Heart left ventricle (tissue), 16 donors: ENCODE data around the gene CCDC7. TPM values are rescaled to one million over a fixed set of nuclear protein-coding genes. Genes with fewer than 3 reads are reported as not detected.
"Not testable (repeated sequence)": the region's sequence is repeated elsewhere in the genome, so short reads cannot be mapped to it uniquely, and the experiment has no call there.

Experiments used
- ATAC-seq, 4 donors: fragments of 200-7000 bp; cut with Tn5 transposase; one replicate each; pipeline ENCODE4 v1.9.1; 2020 to 2022; ENCODE audit warnings: moderate library complexity in 4 of 4, mild to moderate bottlenecking in 3 of 4, moderate number of reproducible peaks in 1 of 4
- DNase-seq, 5 donors: peaks; one replicate each; pipeline ENCODE4 v3.0.0-alpha.2; 2020
- H3K27ac ChIP-seq, 12 donors: fragments of 200-600 bp; sonication (generic) in 4 of 12; one replicate each; pipeline versions ENCODE4 v1.5.0 to v1.8.0; 2016 to 2022; ENCODE audit warnings: mild to moderate bottlenecking in 2 of 12
- H3K27me3 ChIP-seq, 9 donors: fragments of 200-600 bp; sonication (generic) in 2 of 9; one replicate each; pipeline versions ENCODE4 v1.5.1 to v1.8.0; 2016 to 2022; ENCODE audit warnings: mild to moderate bottlenecking in 3 of 9
- H3K36me3 ChIP-seq, 9 donors: fragments of 200-600 bp; sonication (generic) in 2 of 9; one replicate each; pipeline versions ENCODE4 v1.5.0 to v1.8.0; 2018 to 2022; ENCODE audit warnings: mild to moderate bottlenecking in 2 of 9
- H3K4me1 ChIP-seq, 12 donors: fragments of 200-600 bp; sonication (generic) in 4 of 12; one replicate each; pipeline versions ENCODE4 v1.5.0 to v1.8.0; 2016 to 2022; ENCODE audit warnings: mild to moderate bottlenecking in 3 of 12
- H3K4me3 ChIP-seq, 12 donors: fragments of 200-600 bp; sonication (generic) in 4 of 12; one replicate each; pipeline versions ENCODE4 v1.5.0 to v1.8.0; 2017 to 2022; ENCODE audit warnings: mild to moderate bottlenecking in 9 of 12, moderate library complexity in 4 of 12
- H3K9me3 ChIP-seq, 12 donors: fragments of 200-600 bp; sonication (generic) in 4 of 12; one replicate each; pipeline versions ENCODE4 v1.5.0 to v1.8.0; 2016 to 2022; ENCODE audit warnings: mild to moderate bottlenecking in 1 of 12
- CTCF ChIP-seq, 12 donors: fragments of 200-600 bp; sonication (generic) in 4 of 12; IDR thresholded peaks; one replicate each; pipeline versions ENCODE4 v1.5.0 to v1.8.0; 2018 to 2022; ENCODE audit warnings: antibody characterized with exemption in 12 of 12, mild to moderate bottlenecking in 5 of 12
- POLR2A ChIP-seq, 2 donors: fragments of 450-650 bp; IDR thresholded peaks; one replicate each; pipeline ENCODE4 v1.6.1; 2017; ENCODE audit warnings: antibody characterized with exemption in 2 of 2, mild to moderate bottlenecking in 2 of 2, moderate library complexity in 2 of 2
- WGBS, 4 donors: extraction: QIAGEN DNeasy Blood & Tissue Kit in 2 of 4; methylation state at CpG; one replicate each; pipeline versions ENCODE4 v1.1.5 to v1.1.7; 2013 to 2018; 5-methylcytosine and 5-hydroxymethylcytosine counted together
- intact Hi-C, 10 donors: fragments of 100-400 bp; cut with DNase I; formaldehyde crosslinking; loops; one replicate each; pipeline versions ENCODE4 v1.11.1 to v1.14.2; 2022
- polyA plus RNA-seq, 2 donors: library from polyadenylated mRNA; stranded (reverse); fragments of 200-250 nt; gene quantifications; one replicate each; pipeline ENCODE4 v1.2.3, GENCODE V29; 2013
- total RNA-seq, 9 donors: library from RNA; depleted of rRNA in 2 of 9; stranded (reverse); fragments of >200 nt in 2 of 9; fragmentation: NEBNext Ultra II Directional in 3 of 9; extraction: Animal tissue kit (Norgen Biotek cat#: 25700) in 3 of 9; gene quantifications; one replicate each; pipeline versions ENCODE4 v1.1.0 to v1.2.4, GENCODE V29; 2016 to 2023
- donor health status: ischemic (EF 13 %, LVEDD 7.1; RV severe dilation, severe dysfunction).
- donor health status: healthy with polysubstance abuse.
- donor health status: DM: no; HTN: yes; CAD: no.
- donor health status: DM: no; HTN: no; CAD: no.
- donor health status: ischemic (EF 25% LVEDD 6.9; RV normal size, moderate dysfunction).
- donor health status: ischemic (EF 25% LVEDD 5.7; RV mildly dilated, moderate dysfunction).
- donor health status: healthy.
- donor health status: DM: yes; HTN: yes; CAD: no.
- donor health status: ischemic (EF 35%, LVEDD 5.7; RV mildly dilated, moderate dysfunction).
- donor health status: nonischemic (EF 11% LVEDD 7.7; RV severe dilation, severe dysfunction).
- donor health status: DM: yes; HTN: yes; CAD: no.
- donor health status: PGD.
- donor health status: ischemic (EF 29% LVEDD 5.4; RV normal size, mild dysfunction).
- donor health status: nonischemic (EF 23%, LVEDD 6.1; RV moderate dilation, normal function).

Gene CCDC7
- total and polyA plus RNA-seq, 11 donors = 1.5 to 41.3 (median 22.4) TPM

DNA sequence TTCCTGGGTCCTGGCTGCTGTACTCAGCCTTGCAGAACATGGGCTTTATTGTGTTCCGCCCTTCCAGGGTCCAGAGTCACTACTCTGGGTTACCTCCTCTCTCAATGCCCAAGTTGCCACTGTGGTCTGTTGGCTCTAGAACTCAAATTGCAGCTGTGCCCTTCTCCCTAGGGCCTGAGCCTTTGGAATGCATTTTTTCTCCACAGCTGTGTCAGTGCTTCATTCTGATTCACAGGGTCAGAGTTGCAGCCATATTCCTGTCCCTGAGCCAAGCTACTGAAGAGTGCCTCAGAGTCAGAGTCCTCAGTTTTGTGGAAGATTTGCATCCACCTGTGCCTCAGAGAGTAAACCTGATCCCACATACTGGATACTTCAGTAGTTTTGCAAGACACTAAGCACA, 344.5 kb downstream of the CCDC7 start:
- no peak overlapping the region for H3K27ac ChIP-seq
- WGBS, 4 donors = 90 to 100% (median 98%) methylated on average over 1 of the region's 1 CpG
- TF ChIP-seq POLR2A (IDR thresholded peaks at IDR 0.05) (no peak), CTCF (IDR thresholded peaks at IDR 0.05) (no peak)
- H3K27me3 ChIP-seq = no peaks in the 10 kb centered on the region
- intact Hi-C loops = no loop called here
- H3K36me3 ChIP-seq = no peaks in the 10 kb centered on the region
- H3K9me3 ChIP-seq = peaks cover 0 to 27% (median 4%) of the 10 kb centered on the region in 12 donors
- no peak overlapping the region for H3K4me3 ChIP-seq
- H3K4me1 ChIP-seq = no peaks in the 10 kb centered on the region
- no peak for DNase-seq
- ATAC-seq = no peak

DNA sequence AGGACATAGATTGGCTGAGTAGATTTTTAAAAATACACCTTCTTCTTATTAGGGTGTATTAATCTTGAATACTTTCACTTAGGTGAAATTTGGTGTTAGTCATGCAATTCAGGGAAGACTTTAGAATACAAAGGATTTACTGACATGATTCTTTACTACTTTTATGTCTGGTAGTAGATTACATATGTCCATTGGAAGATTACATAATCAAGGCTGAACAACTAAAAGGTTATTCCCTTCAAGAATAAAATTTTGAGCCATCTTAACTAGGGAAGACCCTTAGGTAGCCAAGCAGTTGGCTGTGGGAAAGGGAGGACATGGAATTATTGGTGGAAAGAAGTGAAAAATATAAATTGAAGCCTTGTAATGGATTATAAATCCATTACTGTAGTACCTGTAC, 347.1 kb downstream of the CCDC7 start:
- Histone ChIP-seq H3K9me3 (peaks cover 0 to 12% (median 0%) of the 10 kb centered on the region in 12 donors), H3K27me3 (no peaks in the 10 kb centered on the region), H3K4me3 (no peak overlapping the region), H3K4me1 (no peaks in the 10 kb centered on the region), H3K36me3 (no peaks in the 10 kb centered on the region), H3K27ac (no peak overlapping the region)
- TF ChIP-seq POLR2A (IDR thresholded peaks at IDR 0.05) (no peak), CTCF (IDR thresholded peaks at IDR 0.05) (no peak)
- ATAC-seq = no peak
- intact Hi-C loops = no loop called here
- DNase-seq = no peak

- 56 to 62% (median 59%) methylated on average over 2 of the region's 2 CpGs for WGBS, 4 donors
- intact Hi-C loops = loop anchor here (1.0 to 5.0 kb wide), 4 partner anchors 213 to 362 kb away; no protein-coding TSS in a partner anchor
- H3K4me3 ChIP-seq = no peak overlapping the region
- ATAC-seq (no peak), DNase-seq (no peak)
- no peaks in the 10 kb centered on the region for H3K4me1 ChIP-seq
- no peaks in the 10 kb centered on the region for H3K36me3 ChIP-seq
- H3K9me3 ChIP-seq = no peaks in the 10 kb centered on the region
- H3K27ac ChIP-seq = no peak overlapping the region
- H3K27me3 ChIP-seq = no peaks in the 10 kb centered on the region
- TF ChIP-seq POLR2A (IDR thresholded peaks at IDR 0.05) (no peak), CTCF (IDR thresholded peaks at IDR 0.05) (peak; percentile 55 to 89 (median 73))
Measured at GRCh38 chr10:32795598-32796183, 349.8 kb downstream of the CCDC7 start.

DNA sequence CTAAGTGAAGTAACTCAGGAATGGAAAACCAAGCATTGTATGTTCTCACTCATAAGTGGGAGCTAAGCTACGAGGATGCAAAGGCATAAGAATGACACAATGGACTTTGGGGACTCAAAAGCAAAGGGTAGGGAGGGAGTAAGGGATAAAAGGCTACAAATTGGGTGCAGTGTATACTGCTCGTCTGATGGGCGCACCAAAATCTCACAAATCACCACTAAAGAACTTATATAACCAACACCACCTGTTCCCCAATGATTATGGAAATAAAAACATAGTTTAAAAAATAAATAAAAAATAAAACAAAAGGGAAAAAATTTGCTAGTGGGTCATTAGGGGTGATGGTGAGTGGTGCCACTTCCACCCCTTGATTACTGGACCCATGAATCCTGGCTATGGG, 351.5 kb downstream of the CCDC7 start:
- intact Hi-C loops = loop anchor here in 2 of 10 donors (2.0 to 5.0 kb wide), 2 partner anchors 211 to 360 kb away; no protein-coding TSS in a partner anchor
- WGBS, 4 donors = 62 to 99% (median 94%) methylated on average over 3 of the region's 3 CpGs

DNA sequence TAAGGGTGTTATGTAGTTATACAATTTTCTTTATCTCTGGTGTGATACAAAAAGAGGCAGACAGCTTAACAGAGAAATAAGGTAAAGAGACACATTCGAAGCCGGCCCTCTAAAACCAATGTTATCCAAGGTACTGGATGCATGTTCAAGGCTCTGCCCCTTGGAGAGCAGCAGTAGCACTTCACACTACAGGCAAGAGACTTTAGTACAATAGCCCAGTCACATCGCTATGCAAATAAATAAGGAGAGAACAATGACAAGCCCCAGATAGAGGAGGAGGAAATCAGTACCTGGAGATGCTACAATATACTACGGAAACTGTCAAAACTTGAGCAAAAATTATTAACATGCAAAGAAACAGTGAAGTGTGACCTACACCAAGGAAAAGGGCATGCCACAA, 401.0 kb downstream of the CCDC7 start:
- no peaks in the 10 kb centered on the region for H3K9me3 ChIP-seq
- TF ChIP-seq POLR2A (IDR thresholded peaks at IDR 0.05) (no peak), CTCF (IDR thresholded peaks at IDR 0.05) (no peak)
- H3K27ac ChIP-seq = no peak overlapping the region
- ATAC-seq (no peak), DNase-seq (no peak)
- H3K4me3 ChIP-seq = no peak overlapping the region
- intact Hi-C loops = no loop called here
- no peaks in the 10 kb centered on the region for H3K27me3 ChIP-seq
- H3K4me1 ChIP-seq = no peaks in the 10 kb centered on the region
- no peaks in the 10 kb centered on the region for H3K36me3 ChIP-seq
- 80 to 90% (median 82%) methylated on average over 4 of the region's 4 CpGs for whole genome bisulfite sequencing, 4 donors

More for the DNA sequence above, 351.5 kb downstream of the CCDC7 start:
- DNase-seq, H3K4me1 ChIP-seq, ATAC-seq, H3K27me3 ChIP-seq, H3K27ac ChIP-seq, H3K4me3 ChIP-seq, H3K36me3 ChIP-seq, H3K9me3 ChIP-seq: not testable (repeated sequence)
